ENCODE results near the gene VPS8.

GRCh38 chr3:184986366-184986889 lies 174.5 kb downstream of the VPS8 start:
- TF ChIP-seq, protein P1, sequence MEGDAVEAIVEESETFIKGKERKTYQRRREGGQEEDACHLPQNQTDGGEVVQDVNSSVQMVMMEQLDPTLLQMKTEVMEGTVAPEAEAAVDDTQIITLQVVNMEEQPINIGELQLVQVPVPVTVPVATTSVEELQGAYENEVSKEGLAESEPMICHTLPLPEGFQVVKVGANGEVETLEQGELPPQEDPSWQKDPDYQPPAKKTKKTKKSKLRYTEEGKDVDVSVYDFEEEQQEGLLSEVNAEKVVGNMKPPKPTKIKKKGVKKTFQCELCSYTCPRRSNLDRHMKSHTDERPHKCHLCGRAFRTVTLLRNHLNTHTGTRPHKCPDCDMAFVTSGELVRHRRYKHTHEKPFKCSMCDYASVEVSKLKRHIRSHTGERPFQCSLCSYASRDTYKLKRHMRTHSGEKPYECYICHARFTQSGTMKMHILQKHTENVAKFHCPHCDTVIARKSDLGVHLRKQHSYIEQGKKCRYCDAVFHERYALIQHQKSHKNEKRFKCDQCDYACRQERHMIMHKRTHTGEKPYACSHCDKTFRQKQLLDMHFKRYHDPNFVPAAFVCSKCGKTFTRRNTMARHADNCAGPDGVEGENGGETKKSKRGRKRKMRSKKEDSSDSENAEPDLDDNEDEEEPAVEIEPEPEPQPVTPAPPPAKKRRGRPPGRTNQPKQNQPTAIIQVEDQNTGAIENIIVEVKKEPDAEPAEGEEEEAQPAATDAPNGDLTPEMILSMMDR (IDR thresholded peaks at IDR 0.05; ENCODE audit: low read depth, low read length, missing input control), result no peak
- TF ChIP-seq JUND (IDR thresholded peaks at IDR 0.05) (no peak), NR2F2 (IDR thresholded peaks at IDR 0.05) (no peak), FOXA2 (IDR thresholded peaks at IDR 0.05) (no peak), TAF1 (conservative IDR thresholded peaks at IDR 0.05) (no peak), MAX (IDR thresholded peaks at IDR 0.05) (no peak), HNF4A (conservative IDR thresholded peaks at IDR 0.05) (no peak), GABPA (IDR thresholded peaks at IDR 0.05 in 1 of 2, conservative IDR thresholded peaks at IDR 0.05 in 1 of 2) (no peak)
- TF ChIP-seq, protein P2, sequence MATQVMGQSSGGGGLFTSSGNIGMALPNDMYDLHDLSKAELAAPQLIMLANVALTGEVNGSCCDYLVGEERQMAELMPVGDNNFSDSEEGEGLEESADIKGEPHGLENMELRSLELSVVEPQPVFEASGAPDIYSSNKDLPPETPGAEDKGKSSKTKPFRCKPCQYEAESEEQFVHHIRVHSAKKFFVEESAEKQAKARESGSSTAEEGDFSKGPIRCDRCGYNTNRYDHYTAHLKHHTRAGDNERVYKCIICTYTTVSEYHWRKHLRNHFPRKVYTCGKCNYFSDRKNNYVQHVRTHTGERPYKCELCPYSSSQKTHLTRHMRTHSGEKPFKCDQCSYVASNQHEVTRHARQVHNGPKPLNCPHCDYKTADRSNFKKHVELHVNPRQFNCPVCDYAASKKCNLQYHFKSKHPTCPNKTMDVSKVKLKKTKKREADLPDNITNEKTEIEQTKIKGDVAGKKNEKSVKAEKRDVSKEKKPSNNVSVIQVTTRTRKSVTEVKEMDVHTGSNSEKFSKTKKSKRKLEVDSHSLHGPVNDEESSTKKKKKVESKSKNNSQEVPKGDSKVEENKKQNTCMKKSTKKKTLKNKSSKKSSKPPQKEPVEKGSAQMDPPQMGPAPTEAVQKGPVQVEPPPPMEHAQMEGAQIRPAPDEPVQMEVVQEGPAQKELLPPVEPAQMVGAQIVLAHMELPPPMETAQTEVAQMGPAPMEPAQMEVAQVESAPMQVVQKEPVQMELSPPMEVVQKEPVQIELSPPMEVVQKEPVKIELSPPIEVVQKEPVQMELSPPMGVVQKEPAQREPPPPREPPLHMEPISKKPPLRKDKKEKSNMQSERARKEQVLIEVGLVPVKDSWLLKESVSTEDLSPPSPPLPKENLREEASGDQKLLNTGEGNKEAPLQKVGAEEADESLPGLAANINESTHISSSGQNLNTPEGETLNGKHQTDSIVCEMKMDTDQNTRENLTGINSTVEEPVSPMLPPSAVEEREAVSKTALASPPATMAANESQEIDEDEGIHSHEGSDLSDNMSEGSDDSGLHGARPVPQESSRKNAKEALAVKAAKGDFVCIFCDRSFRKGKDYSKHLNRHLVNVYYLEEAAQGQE (IDR thresholded peaks at IDR 0.05), result no peak
- TF ChIP-seq, protein P3, sequence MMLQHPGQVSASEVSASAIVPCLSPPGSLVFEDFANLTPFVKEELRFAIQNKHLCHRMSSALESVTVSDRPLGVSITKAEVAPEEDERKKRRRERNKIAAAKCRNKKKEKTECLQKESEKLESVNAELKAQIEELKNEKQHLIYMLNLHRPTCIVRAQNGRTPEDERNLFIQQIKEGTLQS (IDR thresholded peaks at IDR 0.05), result no peak

Measured in liver (tissue), 3 donors.